Body of pancreas (tissue), 4 donors: ENCODE data around the gene FGFBP1.

Experiments used
- CTCF ChIP-seq, 7 experiments: fragments of 450-650 bp in 4 of 7; fragments of 200-600 bp in 3 of 7; sonication (generic) in 3 of 7; IDR thresholded peaks; one replicate each; pipeline ENCODE4 v1.5.1; 2016 to 2019; ENCODE audit warnings: antibody characterized with exemption in 7 of 7
- POLR2A ChIP-seq, 3 donors: fragments of 450-650 bp; IDR thresholded peaks; one replicate each; pipeline ENCODE4 v1.6.1; 2016; ENCODE audit warnings: antibody characterized with exemption in 3 of 3, mild to moderate bottlenecking in 2 of 3

GRCh38 chr4:15983610-15984009, 45.1 kb upstream of the FGFBP1 start:
- no peak for TF ChIP-seq CTCF (IDR thresholded peaks at IDR 0.05)
- TF ChIP-seq POLR2A (IDR thresholded peaks at IDR 0.05), result no peak
